GM23338 (cell line): Measurements from ENCODE around the gene FBLN2.

Experiments
- CREB1 ChIP-seq: fragments of 250-450 bp; sonication (Bioruptor Pico); IDR thresholded peaks from 2 replicates; pipeline ENCODE4 v1.5.0; 2020; ENCODE audit warnings: low read depth, mild to moderate bottlenecking, moderate library complexity
- CTCF ChIP-seq, 2 experiments: fragments of 200-600 bp in 1 of 2; sonication (generic) in 1 of 2; conservative IDR thresholded peaks; 2 replicates each; pipeline versions ENCODE4 v1.5.1 to v1.6.1; 2016 to 2017; ENCODE audit warnings: antibody characterized with exemption in 2 of 2, low read depth in 2 of 2, mild to moderate bottlenecking in 2 of 2, moderate library complexity in 1 of 2
- EZH2 ChIP-seq: fragments of 200-600 bp; sonication (generic); IDR thresholded peaks from one replicate; pipeline ENCODE4 v1.8.0; 2017; ENCODE audit warnings: antibody characterized with exemption, mild to moderate bottlenecking, low read depth; ENCODE audit not compliant: unreplicated experiment
- EZH2phosphoT487 ChIP-seq: fragments of 200-600 bp; sonication (generic); IDR thresholded peaks from one replicate; pipeline ENCODE4 v1.8.1; 2018; ENCODE audit warnings: antibody characterized with exemption; ENCODE audit not compliant: unreplicated experiment
- JUNB ChIP-seq: IDR thresholded peaks from one replicate; pipeline ENCODE4 v1.6.1; 2016; ENCODE audit warnings: antibody characterized with exemption; ENCODE audit not compliant: unreplicated experiment
- NANOG ChIP-seq: IDR thresholded peaks from 2 replicates; pipeline ENCODE4 v1.6.1; 2016; ENCODE audit warnings: antibody characterized with exemption, borderline replicate concordance
- POLR2AphosphoS5 ChIP-seq: IDR thresholded peaks from 2 replicates; pipeline ENCODE4 v1.6.1; 2016; ENCODE audit warnings: antibody characterized with exemption, low read depth
- ZNF331 ChIP-seq: fragments of 250-450 bp; sonication (Bioruptor Pico); IDR thresholded peaks from 2 replicates; pipeline ENCODE4 v1.5.0; 2020; ENCODE audit warnings: low read depth, mild to moderate bottlenecking, moderate library complexity
- TF ChIP-seq, protein P1 (sequence below): IDR thresholded peaks from one replicate; pipeline ENCODE4 v1.6.1; 2018; ENCODE audit warnings: antibody characterized with exemption; ENCODE audit not compliant: unreplicated experiment
- TF ChIP-seq, protein P2 (sequence below): IDR thresholded peaks from 2 replicates; pipeline ENCODE4 v1.6.1; 2016; ENCODE audit warnings: antibody characterized with exemption

GRCh38 chr3:13581485-13582365 is 32.8 kb downstream of the FBLN2 start:
- no peak for TF ChIP-seq CTCF (conservative IDR thresholded peaks at IDR 0.05; ENCODE audit: low read depth in 2 of 2)
- no peak for TF ChIP-seq EZH2
- TF ChIP-seq, protein P1, sequence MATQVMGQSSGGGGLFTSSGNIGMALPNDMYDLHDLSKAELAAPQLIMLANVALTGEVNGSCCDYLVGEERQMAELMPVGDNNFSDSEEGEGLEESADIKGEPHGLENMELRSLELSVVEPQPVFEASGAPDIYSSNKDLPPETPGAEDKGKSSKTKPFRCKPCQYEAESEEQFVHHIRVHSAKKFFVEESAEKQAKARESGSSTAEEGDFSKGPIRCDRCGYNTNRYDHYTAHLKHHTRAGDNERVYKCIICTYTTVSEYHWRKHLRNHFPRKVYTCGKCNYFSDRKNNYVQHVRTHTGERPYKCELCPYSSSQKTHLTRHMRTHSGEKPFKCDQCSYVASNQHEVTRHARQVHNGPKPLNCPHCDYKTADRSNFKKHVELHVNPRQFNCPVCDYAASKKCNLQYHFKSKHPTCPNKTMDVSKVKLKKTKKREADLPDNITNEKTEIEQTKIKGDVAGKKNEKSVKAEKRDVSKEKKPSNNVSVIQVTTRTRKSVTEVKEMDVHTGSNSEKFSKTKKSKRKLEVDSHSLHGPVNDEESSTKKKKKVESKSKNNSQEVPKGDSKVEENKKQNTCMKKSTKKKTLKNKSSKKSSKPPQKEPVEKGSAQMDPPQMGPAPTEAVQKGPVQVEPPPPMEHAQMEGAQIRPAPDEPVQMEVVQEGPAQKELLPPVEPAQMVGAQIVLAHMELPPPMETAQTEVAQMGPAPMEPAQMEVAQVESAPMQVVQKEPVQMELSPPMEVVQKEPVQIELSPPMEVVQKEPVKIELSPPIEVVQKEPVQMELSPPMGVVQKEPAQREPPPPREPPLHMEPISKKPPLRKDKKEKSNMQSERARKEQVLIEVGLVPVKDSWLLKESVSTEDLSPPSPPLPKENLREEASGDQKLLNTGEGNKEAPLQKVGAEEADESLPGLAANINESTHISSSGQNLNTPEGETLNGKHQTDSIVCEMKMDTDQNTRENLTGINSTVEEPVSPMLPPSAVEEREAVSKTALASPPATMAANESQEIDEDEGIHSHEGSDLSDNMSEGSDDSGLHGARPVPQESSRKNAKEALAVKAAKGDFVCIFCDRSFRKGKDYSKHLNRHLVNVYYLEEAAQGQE, result no peak
- TF ChIP-seq CREB1 (CRISPR knock-in tag), result no peak
- no peak for TF ChIP-seq POLR2AphosphoS5
- TF ChIP-seq EZH2phosphoT487, result no peak
- no peak for TF ChIP-seq JUNB
- no peak for TF ChIP-seq ZNF331 (CRISPR knock-in tag)
- TF ChIP-seq NANOG, result no peak
- TF ChIP-seq, protein P2, sequence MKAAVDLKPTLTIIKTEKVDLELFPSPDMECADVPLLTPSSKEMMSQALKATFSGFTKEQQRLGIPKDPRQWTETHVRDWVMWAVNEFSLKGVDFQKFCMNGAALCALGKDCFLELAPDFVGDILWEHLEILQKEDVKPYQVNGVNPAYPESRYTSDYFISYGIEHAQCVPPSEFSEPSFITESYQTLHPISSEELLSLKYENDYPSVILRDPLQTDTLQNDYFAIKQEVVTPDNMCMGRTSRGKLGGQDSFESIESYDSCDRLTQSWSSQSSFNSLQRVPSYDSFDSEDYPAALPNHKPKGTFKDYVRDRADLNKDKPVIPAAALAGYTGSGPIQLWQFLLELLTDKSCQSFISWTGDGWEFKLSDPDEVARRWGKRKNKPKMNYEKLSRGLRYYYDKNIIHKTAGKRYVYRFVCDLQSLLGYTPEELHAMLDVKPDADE, result no peak
